SK-N-SH (cell line): ENCODE data around the gene GPR15LG. TPM values are rescaled to one million over a fixed set of nuclear protein-coding genes. Genes with fewer than 3 reads are reported as not detected.
"Not testable (repeated sequence)": the region's sequence is repeated elsewhere in the genome, so short reads cannot be mapped to it uniquely, and the experiment has no call there.

Experiments
- CTCF ChIA-PET: fragments of 300-600, 350-600 bp; formaldehyde crosslinking; extraction: SDS; loops from one replicate; lab custom pipeline; 2021; lab: Yijun Ruan, JAX
- POLR2A ChIA-PET: fragments of 350-600 bp; sonication (Branson Sonifier 250); formaldehyde crosslinking; extraction: SDS; loops from one replicate; lab custom pipeline; 2020; ENCODE audit warnings: antibody characterized with exemption, inconsistent platforms; lab: Yijun Ruan, JAX
- DNase-seq: peaks from one replicate; pipeline ENCODE4 v3.0.0; 2012
- H2AFZ ChIP-seq: fragments of 200-600 bp; sonication (generic); 2 replicates; pipeline ENCODE4 v1.8.1; 2016; ENCODE audit warnings: antibody characterized with exemption, mild to moderate bottlenecking, low read depth
- H3F3A ChIP-seq: fragments of 200-600 bp; sonication (generic); replicated peaks from 2 replicates; pipeline ENCODE3; 2016; ENCODE audit warnings: antibody characterized with exemption, mild to moderate bottlenecking; ENCODE audit not compliant: insufficient read depth
- H3K27ac ChIP-seq, 2 experiments: fragments of 200-500 bp in 1 of 2; fragments of 200-600 bp in 1 of 2; sonication (Bioruptor generic) in 1 of 2; sonication (generic), shearing (Covaris generic) in 1 of 2; 2 replicates each; pipeline versions ENCODE4 v1.5.1 to v1.6.1; 2014 to 2016; ENCODE audit warnings: low read depth in 2 of 2, inconsistent platforms in 1 of 2, low read length in 1 of 2, mild to moderate bottlenecking in 1 of 2, mixed read lengths in 1 of 2
- H3K27me3 ChIP-seq: fragments of 200-600 bp; sonication (generic), shearing (Covaris generic); 2 replicates; pipeline ENCODE4 v1.6.1; 2016; ENCODE audit warnings: mixed run types; ENCODE audit not compliant: insufficient read depth
- H3K36me3 ChIP-seq, 2 experiments: fragments of 200-500 bp in 1 of 2; fragments of 200-600 bp in 1 of 2; sonication (Bioruptor generic) in 1 of 2; sonication (generic) in 1 of 2; replicated peaks in 1 of 2; 2 replicates each; pipeline versions ENCODE3 to v1.5.1; 2014 to 2016; ENCODE audit warnings: low read length in 1 of 2, mild to moderate bottlenecking in 1 of 2; ENCODE audit not compliant: insufficient read depth in 2 of 2, control insufficient read depth in 1 of 2
- H3K4me1 ChIP-seq, 2 experiments: fragments of 200-500 bp in 1 of 2; fragments of 200-600 bp in 1 of 2; sonication (Bioruptor generic) in 1 of 2; sonication (generic), shearing (Covaris generic) in 1 of 2; 2 replicates each; pipeline versions ENCODE4 v1.5.1 to v1.6.1; 2014 to 2016; ENCODE audit warnings: low read depth in 1 of 2, low read length in 1 of 2, mixed run types in 1 of 2; ENCODE audit not compliant: insufficient read depth in 2 of 2, control insufficient read depth in 1 of 2
- H3K4me2 ChIP-seq: fragments of 200-600 bp; sonication (generic), shearing (Covaris generic); 2 replicates; pipeline ENCODE4 v1.6.1; 2017; ENCODE audit warnings: mixed run types
- H3K4me3 ChIP-seq, 2 experiments: fragments of 200-500 bp in 1 of 2; fragments of 200-600 bp in 1 of 2; sonication (Bioruptor generic) in 1 of 2; sonication (generic), shearing (Covaris generic) in 1 of 2; 2 replicates each; pipeline versions ENCODE4 v1.5.1 to v1.8.1; 2014 to 2016; ENCODE audit warnings: low read depth in 2 of 2, inconsistent platforms in 1 of 2, low read length in 1 of 2, mild to moderate bottlenecking in 1 of 2, mixed read lengths in 1 of 2, moderate library complexity in 1 of 2
- H3K79me2 ChIP-seq: fragments of 200-600 bp; sonication (generic); 2 replicates; pipeline ENCODE4 v1.8.1; 2017; ENCODE audit warnings: mild to moderate bottlenecking; ENCODE audit not compliant: insufficient read depth
- H3K9ac ChIP-seq: fragments of 200-600 bp; sonication (generic); 2 replicates; pipeline ENCODE4 v1.6.1; 2017; ENCODE audit warnings: mixed run types
- H3K9me2 ChIP-seq: fragments of 200-600 bp; sonication (generic); 2 replicates; pipeline ENCODE4 v1.6.1; 2017; ENCODE audit warnings: mixed run types
- H3K9me3 ChIP-seq: fragments of 200-600 bp; sonication (generic); 2 replicates; pipeline ENCODE4 v1.6.1; 2017; ENCODE audit warnings: mixed run types, mild to moderate bottlenecking, moderate library complexity
- H4K20me1 ChIP-seq: fragments of 200-600 bp; sonication (generic); 2 replicates; pipeline ENCODE4 v1.6.1; 2017; ENCODE audit warnings: mild to moderate bottlenecking, mixed run types; ENCODE audit not compliant: insufficient read depth
- CTCF ChIP-seq: fragments of 200-600 bp; sonication (generic); IDR thresholded peaks from 2 replicates; pipeline ENCODE4 v1.6.1; 2017; ENCODE audit warnings: antibody characterized with exemption, mild to moderate bottlenecking, moderate library complexity
- FOSL2 ChIP-seq: IDR thresholded peaks from 2 replicates; pipeline ENCODE4 v1.4.0; 2012; ENCODE audit warnings: low read depth, mild to moderate bottlenecking, moderate library complexity, borderline replicate concordance
- FOXM1 ChIP-seq: IDR thresholded peaks from 2 replicates; pipeline ENCODE4 v1.4.0; 2012; ENCODE audit warnings: low read depth, mild to moderate bottlenecking
- JUND ChIP-seq: IDR thresholded peaks from 2 replicates; pipeline ENCODE4 v1.4.0; 2012
- MAX ChIP-seq: IDR thresholded peaks from 2 replicates; pipeline ENCODE4 v1.4.0; 2012; ENCODE audit warnings: low read depth
- MEF2A ChIP-seq: IDR thresholded peaks from 2 replicates; pipeline ENCODE4 v1.4.0; 2012; ENCODE audit warnings: low read depth, borderline replicate concordance
- NFIC ChIP-seq: IDR thresholded peaks from 2 replicates; pipeline ENCODE4 v1.4.0; 2012; ENCODE audit warnings: borderline replicate concordance
- POLR2AphosphoS5 ChIP-seq: IDR thresholded peaks from 2 replicates; pipeline ENCODE4 v1.6.1; 2012; ENCODE audit warnings: low read depth, low read length
- REST ChIP-seq: IDR thresholded peaks from 2 replicates; pipeline ENCODE4 v1.6.1; 2012; ENCODE audit warnings: mild to moderate bottlenecking, low read depth, low read length, moderate library complexity
- RFX5 ChIP-seq: IDR thresholded peaks from 2 replicates; pipeline ENCODE4 v1.6.1; 2012; ENCODE audit warnings: mild to moderate bottlenecking, improper control_type of control experiment, low read length
- RXRA ChIP-seq: IDR thresholded peaks from 2 replicates; pipeline ENCODE4 v1.4.0; 2012; ENCODE audit warnings: low read depth, mild to moderate bottlenecking, borderline replicate concordance
- SIN3A ChIP-seq: IDR thresholded peaks from 2 replicates; pipeline ENCODE4 v1.6.1; 2012; ENCODE audit warnings: low read depth, mild to moderate bottlenecking, low read length, moderate library complexity, borderline replicate concordance
- SMC3 ChIP-seq: IDR thresholded peaks from 2 replicates; pipeline ENCODE4 v1.6.1; 2012; ENCODE audit warnings: low read depth, low read length, improper control_type of control experiment
- TAF1 ChIP-seq: IDR thresholded peaks from 2 replicates; pipeline ENCODE4 v1.6.1; 2012; ENCODE audit warnings: low read depth, mild to moderate bottlenecking, low read length, moderate library complexity, borderline replicate concordance
- TCF12 ChIP-seq: IDR thresholded peaks from 2 replicates; pipeline ENCODE4 v1.4.0; 2012
- USF1 ChIP-seq: IDR thresholded peaks from 2 replicates; pipeline ENCODE4 v1.4.0; 2012; ENCODE audit warnings: low read depth, borderline replicate concordance
- USF2 ChIP-seq: fragments of 150-350 bp; IDR thresholded peaks from 2 replicates; pipeline ENCODE4 v1.6.1; 2017; ENCODE audit warnings: antibody characterized with exemption, low read length, low read depth, borderline replicate concordance
- YY1 ChIP-seq: IDR thresholded peaks from 2 replicates; pipeline ENCODE4 v1.4.0; 2012; ENCODE audit warnings: low read depth, mild to moderate bottlenecking
- ZBTB33 ChIP-seq: IDR thresholded peaks from 2 replicates; pipeline ENCODE4 v1.4.0; 2012; ENCODE audit warnings: low read depth, borderline replicate concordance
- WGBS: methylation state at CpG from one replicate; pipeline ENCODE4 v1.1.6; 2017; ENCODE audit warnings: low lambda C conversion rate; 5-methylcytosine and 5-hydroxymethylcytosine counted together
- polyA plus RNA-seq, 3 experiments: library from polyadenylated mRNA; depleted of rRNA; stranded (reverse); fragments of >200 nt; gene quantifications; 2 replicates each; pipeline ENCODE4 v1.2.3, GENCODE V29; 2012

Gene GPR15LG
- polyA plus RNA-seq, 1 of the 3 experiments (the other 2 are of a cell fraction): not detected

- Histone ChIP-seq H3K9me2 (no peaks in the 10 kb centered on the region), H4K20me1 (no peaks in the 10 kb centered on the region), H3K4me3 (no peak overlapping the region), H3K27ac (no peak overlapping the region), H2AFZ (no peak overlapping the region), H3F3A (no peaks in the 10 kb centered on the region), H3K9ac (no peak overlapping the region), H3K4me1 (no peaks in the 10 kb centered on the region), H3K9me3 (no peaks in the 10 kb centered on the region), H3K4me2 (no peak overlapping the region), H3K36me3 (no peaks in the 10 kb centered on the region), H3K27me3 (no peaks in the 10 kb centered on the region), H3K79me2 (no peaks in the 10 kb centered on the region)
- WGBS: 50% methylated on average over 3 of the region's 4 CpGs
- no peak for DNase-seq
- POLR2A ChIA-PET: no interaction called here
- no peak for TF ChIP-seq FOXM1
- no peak for TF ChIP-seq SIN3A
- TF ChIP-seq TCF12: no peak
- TF ChIP-seq USF2: no peak
- TF ChIP-seq POLR2AphosphoS5: no peak
- no peak for TF ChIP-seq USF1
- no peak for TF ChIP-seq ZBTB33
- no peak for TF ChIP-seq SMC3
- no peak for TF ChIP-seq NFIC
- TF ChIP-seq RFX5: no peak
- TF ChIP-seq MEF2A: no peak
- no peak for TF ChIP-seq CTCF
- no peak for TF ChIP-seq TAF1
- TF ChIP-seq RXRA: no peak
- no peak for TF ChIP-seq JUND
- TF ChIP-seq MAX: no peak
- TF ChIP-seq REST: no peak
- no peak for TF ChIP-seq FOSL2
- no peak for TF ChIP-seq YY1
- CTCF ChIA-PET: no interaction called here
These were observed 6.8 kb upstream of the GPR15LG start for GRCh38 chr10:84166620-84167288.

GRCh38 chr10:84167289-84167653, 6.3 kb upstream of the GPR15LG start:
- H3K4me3 ChIP-seq, H3K36me3 ChIP-seq, DNase-seq, CTCF ChIA-PET, H2AFZ ChIP-seq, H3K9me2 ChIP-seq, H3K27me3 ChIP-seq, H3K4me1 ChIP-seq, H3K4me2 ChIP-seq, H3K9ac ChIP-seq, H3K27ac ChIP-seq, H4K20me1 ChIP-seq, H3F3A ChIP-seq, H3K79me2 ChIP-seq, POLR2A ChIA-PET, H3K9me3 ChIP-seq: not testable (repeated sequence)
- 60% methylated on average over 1 of the region's 2 CpGs for WGBS
